T-cell (primary cell): ENCODE measurements around the gene EEF1A2. TPM values are rescaled to one million over a fixed set of nuclear protein-coding genes. Genes with fewer than 3 reads are reported as not detected.

Experiments used
- ATAC-seq, 4 experiments: fragments of 200-7000 bp in 3 of 4; fragments of 150-1000 bp in 1 of 4; cut with Tn5 transposase; replicated peaks in 1 of 4; 1 replicate in 3 of 4; 2 replicates in 1 of 4; pipeline ENCODE4 v1.10.0; 2021; ENCODE audit warnings: moderate library complexity in 3 of 4, mild to moderate bottlenecking in 2 of 4, moderate number of reproducible peaks in 1 of 4
- CTCF ChIA-PET, 2 donors: fragments of 300-600 bp; sonication (Branson Sonifier 250); formaldehyde crosslinking; loops; one replicate each; lab custom pipeline; 2022; ENCODE audit warnings: antibody characterized with exemption in 2 of 2; lab: Charles Lee
- POLR2A ChIA-PET, 2 donors: fragments of 300-600 bp; sonication (Branson Sonifier 250); formaldehyde crosslinking; loops; one replicate each; lab custom pipeline; 2022; ENCODE audit warnings: antibody characterized with exemption in 2 of 2; lab: Charles Lee
- DNase-seq, 35 experiments: peaks; one replicate each; pipeline versions ENCODE4 v3.0.0 to v3.0.0-alpha.2; 2013 to 2023
- H3K27ac ChIP-seq: one replicate; pipeline ENCODE4 v1.5.1; 2013; ENCODE audit warnings: low read length
- H3K27me3 ChIP-seq, 2 experiments: replicated peaks in 1 of 2; 1 replicate in 1 of 2; 2 replicates in 1 of 2; pipeline versions ENCODE4 v1.6.1 to v1.7.0; 2013; ENCODE audit warnings: low read length in 1 of 2, mixed read lengths in 1 of 2; ENCODE audit not compliant: control insufficient read depth in 2 of 2, insufficient read depth in 2 of 2; ENCODE audit errors: extremely low read depth in 1 of 2
- H3K36me3 ChIP-seq, 2 donors: 1 replicate in 1 of 2; 2 replicates in 1 of 2; pipeline versions ENCODE4 v1.6.1 to v1.7.0; 2013; ENCODE audit warnings: low read length in 1 of 2; ENCODE audit not compliant: control insufficient read depth in 2 of 2, insufficient read depth in 1 of 2; ENCODE audit errors: extremely low read depth in 1 of 2
- H3K4me1 ChIP-seq, 2 experiments: 1 replicate in 1 of 2; 2 replicates in 1 of 2; pipeline versions ENCODE4 v1.6.1 to v1.7.0; 2013; ENCODE audit warnings: low read length in 2 of 2, mixed read lengths in 1 of 2; ENCODE audit not compliant: insufficient read depth in 2 of 2, control insufficient read depth in 1 of 2; ENCODE audit errors: extremely low read depth in 1 of 2
- H3K4me3 ChIP-seq, 2 donors: 1 replicate in 1 of 2; 2 replicates in 1 of 2; pipeline versions ENCODE4 v1.5.1 to v1.7.0; 2013; ENCODE audit warnings: mild to moderate bottlenecking in 2 of 2, low read length in 1 of 2, moderate library complexity in 1 of 2; ENCODE audit not compliant: control insufficient read depth in 1 of 2; ENCODE audit errors: extremely low read depth in 1 of 2
- H3K9me3 ChIP-seq: 2 replicates; pipeline ENCODE4 v1.7.0; 2013
- H3K27ac Mint-ChIP-seq, 2 donors: one replicate each; pipeline ENCODE4 v1.8.0; 2020 to 2021; ENCODE audit warnings: mild to moderate bottlenecking in 2 of 2, mixed read lengths in 2 of 2
- H3K27me3 Mint-ChIP-seq, 2 donors: one replicate each; pipeline ENCODE4 v1.8.0; 2021 to 2022; ENCODE audit warnings: mixed read lengths in 2 of 2
- H3K36me3 Mint-ChIP-seq: one replicate; pipeline ENCODE4 v1.8.0; 2021; ENCODE audit warnings: mixed read lengths
- H3K4me1 Mint-ChIP-seq, 3 donors: one replicate each; pipeline ENCODE4 v1.8.0; 2020 to 2022; ENCODE audit warnings: mixed read lengths in 3 of 3, mild to moderate bottlenecking in 1 of 3
- H3K4me3 Mint-ChIP-seq, 3 donors: one replicate each; pipeline ENCODE4 v1.8.0; 2020 to 2022; ENCODE audit warnings: mild to moderate bottlenecking in 3 of 3, mixed read lengths in 3 of 3, moderate library complexity in 3 of 3
- H3K9me3 Mint-ChIP-seq, 3 donors: one replicate each; pipeline ENCODE4 v1.8.0; 2020 to 2022; ENCODE audit warnings: mixed read lengths in 3 of 3
- WGBS: methylation state at CpG from one replicate; pipeline ENCODE4 v1.1.5; 2013; ENCODE audit warnings: missing lambda C conversion rate; ENCODE audit not compliant: insufficient coverage; 5-methylcytosine and 5-hydroxymethylcytosine counted together
- total RNA-seq, 35 experiments: library from RNA in 6 of 35; stranded (reverse) in 6 of 35; fragments of 120-200 nt in 1 of 35; gene quantifications; one replicate each; pipeline versions ENCODE4 v1.2.1 to v1.2.4 and lab custom pipeline; 2013 to 2026

The EEF1A2 gene
- total RNA-seq, 5 donors from 2014 or later (not counting 1 experiment from before 2014, with no cell fraction given): 0.50 to 3.1 (median 1.1) TPM

GRCh38 chr20:63542031-63542559 lies 43.2 kb upstream of the EEF1A2 start:
- 86% methylated on average over 26 of the region's 36 CpGs for WGBS
- CTCF ChIA-PET: interaction anchor here in 1 of 2 donors (0.7 kb wide), 1 partner anchor 36 kb away, joined by 4 read pairs; no protein-coding TSS in a partner anchor
- H3K27ac ChIP-seq: no peak overlapping the region

GRCh38 chr20:63541371-63541770 lies 42.5 kb upstream of the EEF1A2 start:
- Histone ChIP-seq H3K4me1 (peaks cover 7 to 42% of the 10 kb centered on the region in 2 experiments), H3K36me3 (no peaks in the 10 kb centered on the region), H3K9me3 (no peaks in the 10 kb centered on the region), H3K27ac (no peak overlapping the region), H3K4me3 (no peak overlapping the region), H3K27me3 (peaks cover 0 to 4% of the 10 kb centered on the region in 2 experiments)
- Mint-ChIP-seq H3K36me3 (no peaks in the 10 kb centered on the region), H3K4me3 (no peak overlapping the region), H3K27me3 (no peaks in the 10 kb centered on the region), H3K27ac (no peak overlapping the region), H3K4me1 (peaks cover 10 to 17% (median 14%) of the 10 kb centered on the region in 3 donors), H3K9me3 (no peaks in the 10 kb centered on the region)
- no peak for DNase-seq
- CTCF ChIA-PET: no interaction called here
- POLR2A ChIA-PET: interaction anchor here in 1 of 2 donors (0.5 kb wide), 1 partner anchor 217 kb away, joined by 3 read pairs; no protein-coding TSS in a partner anchor
- ATAC-seq: no peak
- WGBS: 92% methylated on average over 28 of the region's 28 CpGs

More at GRCh38 chr20:63542031-63542559, 43.2 kb upstream of the EEF1A2 start:
- peaks cover 7 to 16% (median 14%) of the 10 kb centered on the region in 3 donors for H3K4me1 Mint-ChIP-seq
- POLR2A ChIA-PET: no interaction called here
- no peaks in the 10 kb centered on the region for H3K9me3 ChIP-seq
- H3K9me3 Mint-ChIP-seq: no peaks in the 10 kb centered on the region
- H3K27me3 Mint-ChIP-seq: peaks cover 0 to 4% of the 10 kb centered on the region in 2 donors
- ATAC-seq (no peak), DNase-seq (no peak)
- no peak overlapping the region for H3K4me3 ChIP-seq
- H3K4me1 ChIP-seq: peaks cover 6 to 35% of the 10 kb centered on the region in 2 experiments
- H3K27me3 ChIP-seq: peaks cover 0 to 10% of the 10 kb centered on the region in 2 experiments
- H3K36me3 Mint-ChIP-seq: no peaks in the 10 kb centered on the region
- no peak overlapping the region for H3K4me3 Mint-ChIP-seq
- H3K27ac Mint-ChIP-seq: no peak overlapping the region
- no peaks in the 10 kb centered on the region for H3K36me3 ChIP-seq

GRCh38 chr20:63540417-63541186 lies 41.7 kb upstream of the EEF1A2 start:
- CTCF ChIA-PET: no interaction called here
- WGBS: 83% methylated on average over 49 of the region's 49 CpGs
- Mint-ChIP-seq H3K4me3 (no peak overlapping the region), H3K9me3 (no peaks in the 10 kb centered on the region), H3K4me1 (peaks cover 10 to 19% (median 14%) of the 10 kb centered on the region in 3 donors), H3K27ac (peak overlapping the region in 1 of 2 donors; percentile 28), H3K27me3 (no peaks in the 10 kb centered on the region), H3K36me3 (no peaks in the 10 kb centered on the region)
- Histone ChIP-seq H3K9me3 (no peaks in the 10 kb centered on the region), H3K4me1 (peaks cover 7 to 39% of the 10 kb centered on the region in 2 experiments), H3K27ac (no peak overlapping the region), H3K27me3 (peaks cover 0 to 4% of the 10 kb centered on the region in 2 experiments), H3K36me3 (no peaks in the 10 kb centered on the region), H3K4me3 (no peak overlapping the region)
- ATAC-seq: no peak
- POLR2A ChIA-PET: interaction anchor here in 1 of 2 donors (0.5 kb wide), 1 partner anchor 218 kb away, joined by 3 read pairs; no protein-coding TSS in a partner anchor
- DNase-seq: no peak

GRCh38 chr20:63539441-63540370 lies 40.8 kb upstream of the EEF1A2 start:
- Mint-ChIP-seq H3K4me3 (no peak overlapping the region), H3K9me3 (no peaks in the 10 kb centered on the region), H3K27me3 (no peaks in the 10 kb centered on the region), H3K36me3 (no peaks in the 10 kb centered on the region), H3K4me1 (peaks cover 7 to 17% (median 14%) of the 10 kb centered on the region in 3 donors), H3K27ac (peak overlapping the region in 1 of 2 donors; percentile 28)
- H3K4me1 ChIP-seq: peaks cover 7 to 39% of the 10 kb centered on the region in 2 experiments
- ATAC-seq (no peak), DNase-seq (no peak)
- H3K27me3 ChIP-seq: peaks cover 0 to 4% of the 10 kb centered on the region in 2 experiments
- H3K27ac ChIP-seq: no peak overlapping the region
- H3K9me3 ChIP-seq: no peaks in the 10 kb centered on the region
- H3K36me3 ChIP-seq: no peaks in the 10 kb centered on the region
- ChIA-PET CTCF (no interaction called here), POLR2A (no interaction called here)
- 89% methylated on average over 23 of the region's 29 CpGs for WGBS
- no peak overlapping the region for H3K4me3 ChIP-seq

- Histone ChIP-seq H3K9me3 (no peaks in the 10 kb centered on the region), H3K36me3 (no peaks in the 10 kb centered on the region), H3K27me3 (peaks cover 0 to 4% of the 10 kb centered on the region in 2 experiments), H3K4me3 (no peak overlapping the region), H3K27ac (no peak overlapping the region), H3K4me1 (peaks cover 7 to 39% of the 10 kb centered on the region in 2 experiments)
- ATAC-seq (no peak), DNase-seq (no peak)
- no peak overlapping the region for H3K27ac Mint-ChIP-seq
- no peaks in the 10 kb centered on the region for H3K27me3 Mint-ChIP-seq
- ChIA-PET CTCF (interaction anchor here in 1 of 2 donors (0.6 kb wide), 1 partner anchor 95 kb away, joined by 4 read pairs; no protein-coding TSS in a partner anchor), POLR2A (interaction anchor here in 1 of 2 donors (0.5 kb wide), 1 partner anchor 12 kb away, joined by 3 read pairs; no protein-coding TSS in a partner anchor)
- H3K9me3 Mint-ChIP-seq: no peaks in the 10 kb centered on the region
- H3K36me3 Mint-ChIP-seq: no peaks in the 10 kb centered on the region
- no peak overlapping the region for H3K4me3 Mint-ChIP-seq
- WGBS: 94% methylated on average over 10 of the region's 12 CpGs
- peaks cover 7 to 17% (median 14%) of the 10 kb centered on the region in 3 donors for H3K4me1 Mint-ChIP-seq
Measured at GRCh38 chr20:63539092-63539430, 40.2 kb upstream of the EEF1A2 start.
